ENCODE results near the gene HAGH.
"Not testable (repeated sequence)": the region's sequence is repeated elsewhere in the genome, so short reads cannot be mapped to it uniquely, and the experiment has no call there.

HAGH gene
- total RNA-seq = 19.0 to 36.8 reads per million in 2 donors

- DNase-seq = peak; percentile 83 to 95 (median 86)
Measured at GRCh38 chr16:1826691-1827573, at the start of gene HAGH, which contains the start of gene FAHD1. TSS of gene HAGH (minus strand) at chr16:1826825. CDS start at chr16:1826787, 38 bp downstream. TSS of gene FAHD1 (plus strand) at chr16:1827206. CDS start at chr16:1827239, 33 bp downstream.

GRCh38 chr16:1876066-1876465 is 49.4 kb upstream of the HAGH start:
- not testable (repeated sequence) for DNase-seq

GRCh38 chr16:1874854-1875253 is 48.2 kb upstream of the HAGH start:
- DNase-seq = no peak

GRCh38 chr16:1871974-1872635 is 45.5 kb upstream of the HAGH start, which contains the start of gene MEIOB:
TSS of gene MEIOB (minus strand) at chr16:1872164. CDS start at chr16:1868175, 3,989 bp downstream.
- DNase-seq = peak in 2 of 5 experiments; percentile 14 to 15

GRCh38 chr16:1870365-1871082 is 43.9 kb upstream of the HAGH start:
- DNase-seq = no peak

- DNase-seq = no peak
Measured at GRCh38 chr16:1865902-1866690, 39.5 kb upstream of the HAGH start.

- DNase-seq = peak in 2 of 5 experiments; percentile 9 to 48
Measured at GRCh38 chr16:1863681-1864460, 37.2 kb upstream of the HAGH start.

GRCh38 chr16:1862394-1862793 is 35.8 kb upstream of the HAGH start:
- DNase-seq = no peak

- peak in 1 of 5 experiments; percentile 22 for DNase-seq
Measured at GRCh38 chr16:1861730-1862129, 35.1 kb upstream of the HAGH start.

- no peak for DNase-seq
Measured at GRCh38 chr16:1859650-1860049, 33.0 kb upstream of the HAGH start.

GRCh38 chr16:1858189-1858865 is 31.7 kb upstream of the HAGH start:
- DNase-seq = no peak

GRCh38 chr16:1857433-1858097 is 30.9 kb upstream of the HAGH start:
- no peak for DNase-seq

- no peak for DNase-seq
Measured at GRCh38 chr16:1851793-1852192, 25.2 kb upstream of the HAGH start.

- no peak for DNase-seq
Measured at GRCh38 chr16:1850981-1851380, 24.4 kb upstream of the HAGH start.

GRCh38 chr16:1846416-1846815 is 19.8 kb upstream of the HAGH start:
- no peak for DNase-seq

- no peak for DNase-seq
Measured at GRCh38 chr16:1845985-1846384, 19.4 kb upstream of the HAGH start.

GRCh38 chr16:1839554-1839953 is 12.9 kb upstream of the HAGH start:
- DNase-seq = no peak

GRCh38 chr16:1834096-1834495 is 7.5 kb upstream of the HAGH start:
- DNase-seq = no peak

GRCh38 chr16:1832838-1833454 is 6.3 kb upstream of the HAGH start:
- no peak for DNase-seq
